GM12878 (cell line): ENCODE results near the gene SECISBP2. TPM values are rescaled to one million over a fixed set of nuclear protein-coding genes. Genes with fewer than 3 reads are reported as not detected.

Experiments
- ATF7 ChIP-seq: fragments of 450-650 bp; IDR thresholded peaks from 2 replicates; pipeline ENCODE4 v1.6.1; 2016; ENCODE audit warnings: low read depth, mild to moderate bottlenecking
- BMI1 ChIP-seq: fragments of 450-650 bp; IDR thresholded peaks from 2 replicates; pipeline ENCODE4 v1.6.1; 2016; ENCODE audit warnings: mild to moderate bottlenecking, moderate library complexity, borderline replicate concordance
- E2F4 ChIP-seq: IDR thresholded peaks from 2 replicates; pipeline ENCODE4 v1.6.1; 2012; ENCODE audit warnings: low read depth, low read length, improper control_type of control experiment
- E4F1 ChIP-seq: fragments of 450-650 bp; IDR thresholded peaks from 2 replicates; pipeline ENCODE4 v1.6.1; 2018; ENCODE audit warnings: borderline replicate concordance, mild to moderate bottlenecking; ENCODE audit not compliant: partially characterized antibody
- EP300 ChIP-seq, 2 experiments: fragments of 150-350 bp in 1 of 2; IDR thresholded peaks; 2 replicates each; pipeline ENCODE4 v1.6.1; 2011 to 2012; ENCODE audit warnings: low read depth in 2 of 2, low read length in 2 of 2, borderline replicate concordance in 1 of 2, improper control_type of control experiment in 1 of 2, inconsistent platforms in 1 of 2; ENCODE audit not compliant: control insufficient read depth in 1 of 2
- HDAC6 ChIP-seq: fragments of 200-600 bp; sonication (generic); IDR thresholded peaks from one replicate; pipeline ENCODE4 v1.8.0; 2017; ENCODE audit warnings: antibody characterized with exemption; ENCODE audit not compliant: unreplicated experiment
- IKZF1 ChIP-seq: fragments of 450-650 bp; conservative IDR thresholded peaks from 2 replicates; pipeline ENCODE4 v1.6.1; 2017; ENCODE audit warnings: antibody characterized with exemption, mild to moderate bottlenecking
- JUNB ChIP-seq: IDR thresholded peaks from 2 replicates; pipeline ENCODE4 v1.6.1; 2016; ENCODE audit warnings: antibody characterized with exemption, mild to moderate bottlenecking
- MTA2 ChIP-seq: fragments of 450-650 bp; IDR thresholded peaks from 2 replicates; pipeline ENCODE4 v1.6.1; 2016; ENCODE audit warnings: low read depth, mild to moderate bottlenecking, moderate library complexity
- MYC ChIP-seq: IDR thresholded peaks from 2 replicates; pipeline ENCODE4 v1.6.1; 2011; ENCODE audit warnings: mild to moderate bottlenecking, low read length, moderate library complexity, inconsistent platforms; ENCODE audit not compliant: insufficient read depth, insufficient replicate concordance, insufficient read length, severe bottlenecking
- NR2F1 ChIP-seq: fragments of 450-650 bp; conservative IDR thresholded peaks from 2 replicates; pipeline ENCODE4 v1.6.1; 2017; ENCODE audit warnings: mild to moderate bottlenecking
- POLR2A ChIP-seq: IDR thresholded peaks from 2 replicates; pipeline ENCODE4 v1.6.1; 2011; ENCODE audit warnings: low read depth, mild to moderate bottlenecking, low read length
- POLR2AphosphoS2 ChIP-seq: IDR thresholded peaks from 2 replicates; pipeline ENCODE4 v1.6.1; 2011; ENCODE audit warnings: low read depth, mild to moderate bottlenecking, low read length, improper control_type of control experiment, moderate library complexity
- POLR2AphosphoS5 ChIP-seq: IDR thresholded peaks from 2 replicates; pipeline ENCODE4 v1.6.1; 2011; ENCODE audit warnings: mild to moderate bottlenecking, low read length, inconsistent platforms
- RAD21 ChIP-seq: IDR thresholded peaks from 2 replicates; pipeline ENCODE4 v1.6.1; 2011; ENCODE audit warnings: mild to moderate bottlenecking, low read depth, low read length, moderate library complexity; ENCODE audit not compliant: insufficient read depth
- RAD51 ChIP-seq: fragments of 450-650 bp; IDR thresholded peaks from 2 replicates; pipeline ENCODE4 v1.6.1; 2016; ENCODE audit warnings: moderate library complexity, mild to moderate bottlenecking, inconsistent platforms
- RELB ChIP-seq: fragments of 450-650 bp; IDR thresholded peaks from 2 replicates; pipeline ENCODE4 v1.6.1; 2017; ENCODE audit warnings: low read depth, mild to moderate bottlenecking, moderate library complexity
- RUNX3 ChIP-seq: IDR thresholded peaks from 2 replicates; pipeline ENCODE4 v1.6.1; 2012; ENCODE audit warnings: low read length, inconsistent platforms
- SMAD5 ChIP-seq: IDR thresholded peaks from 2 replicates; pipeline ENCODE4 v1.6.1; 2016; ENCODE audit warnings: antibody characterized with exemption, low read depth
- SMC3 ChIP-seq: IDR thresholded peaks from 2 replicates; pipeline ENCODE4 v1.6.1; 2011; ENCODE audit warnings: low read length, improper control_type of control experiment, borderline replicate concordance
- SPI1 ChIP-seq: IDR thresholded peaks from 2 replicates; pipeline ENCODE4 v1.6.1; 2011; ENCODE audit warnings: low read depth, mild to moderate bottlenecking, low read length, moderate library complexity, borderline replicate concordance; ENCODE audit not compliant: insufficient read depth
- STAT3 ChIP-seq: IDR thresholded peaks from 2 replicates; pipeline ENCODE4 v1.6.1; 2011; ENCODE audit warnings: low read depth, low read length, improper control_type of control experiment
- SUPT20H ChIP-seq: IDR thresholded peaks from 2 replicates; pipeline ENCODE4 v1.6.1; 2011; ENCODE audit warnings: low read depth, mild to moderate bottlenecking, low read length, moderate library complexity, borderline replicate concordance; ENCODE audit not compliant: control insufficient read depth
- TAF1 ChIP-seq: IDR thresholded peaks from 2 replicates; pipeline ENCODE4 v1.6.1; 2011; ENCODE audit warnings: mild to moderate bottlenecking, low read depth, low read length, borderline replicate concordance
- TCF3 ChIP-seq: IDR thresholded peaks from 2 replicates; pipeline ENCODE4 v1.6.1; 2012; ENCODE audit warnings: low read depth, mild to moderate bottlenecking, low read length, borderline replicate concordance; ENCODE audit not compliant: insufficient read depth
- ZNF217 ChIP-seq: fragments of 450-650 bp; IDR thresholded peaks from 2 replicates; pipeline ENCODE4 v1.6.1; 2017; ENCODE audit warnings: antibody characterized with exemption, mild to moderate bottlenecking
- polyA plus RNA-seq, 11 experiments: library from polyadenylated mRNA; depleted of rRNA in 4 of 11; unstranded in 6 of 11; stranded (reverse) in 5 of 11; fragments of >200 nt; fragmentation: Nextera tagmentation in 4 of 11; fragmentation: Illumina TruSeq in 1 of 11; extraction: Ambion mirVana in 4 of 11; extraction: Trizol in 1 of 11; gene quantifications; 1 replicate in 1 of 11; 2 replicates in 10 of 11; pipeline versions ENCODE4 v1.2.1 to v1.2.3, GENCODE V29; 2011 to 2016; ENCODE audit warnings: inconsistent platforms in 2 of 11, missing spikeins in 2 of 11, low read depth in 1 of 11
- total RNA-seq, 4 experiments: library from RNA; depleted of rRNA in 3 of 4; stranded (reverse); fragments of >200 nt in 3 of 4; fragmentation: Illumina TruSeq in 1 of 4; extraction: Trizol in 1 of 4; gene quantifications; 2 replicates each; pipeline versions ENCODE4 v1.2.1 to v1.2.3, GENCODE V29; 2013 to 2021

The SECISBP2 gene
- total and polyA plus RNA-seq, 10 of the 15 experiments (the other 5 are each of a cell fraction or from before 2014, with no cell fraction given), result 4.6 to 50.5 (median 31.9) TPM

- TF ChIP-seq JUNB (no peak), TAF1 (no peak), E4F1 (no peak), SMC3 (peak; percentile 20; the same call in 1 of the 2 replicates), RUNX3 (no peak), SUPT20H (no peak), RAD51 (peak; percentile 44; the same call in 1 of the 2 replicates), EP300 (IDR thresholded peaks at IDR 0.05; ENCODE audit: borderline replicate concordance in 1 of 2, control insufficient read depth in 1 of 2, low read depth in 2 of 2, low read length in 2 of 2) (no peak), NR2F1 (no peak), STAT3 (no peak), POLR2A (peak; percentile 61), POLR2AphosphoS5 (peak; percentile 55), IKZF1 (0 out of 2 replicates have a peak, but pooled peaks have one; percentile 18), POLR2AphosphoS2 (no peak; the same call in 1 of the 2 replicates), HDAC6 (no peak), RAD21 (peak; percentile 36; the same call in 1 of the 2 replicates), TCF3 (0 out of 2 replicates have a peak, but pooled peaks have one; percentile 30), BMI1 (no peak), RELB (no peak), MTA2 (peak; percentile 23; the same call in 1 of the 2 replicates), SPI1 (peak; percentile 82), ATF7 (peak; percentile 36; the same call in 1 of the 2 replicates), ZNF217 (no peak), E2F4 (no peak), MYC (no peak), SMAD5 (no peak; the same call in 1 of the 2 replicates)
Observed at GRCh38 chr9:89375191-89375760, 57.0 kb downstream of the SECISBP2 start (continued).
